Measurements from ENCODE around the gene MBIP. TPM values are rescaled to one million over a fixed set of nuclear protein-coding genes. Genes with fewer than 3 reads are reported as not detected.

Gene MBIP
- polyA plus RNA-seq, 2 of the 4 experiments (the other 2 are of a cell fraction): 17.0 to 33.1 TPM

GRCh38 chr14:36313898-36314297 is 6.5 kb downstream of the MBIP start (continued):
- TF ChIP-seq ATOH8 (CRISPR knock-in tag; IDR thresholded peaks at IDR 0.05; ENCODE audit: low read depth) (no peak), ZC3H11A (IDR thresholded peaks at IDR 0.05) (no peak), EHF (CRISPR knock-in tag; IDR thresholded peaks at IDR 0.05) (no peak), SMC3 (IDR thresholded peaks at IDR 0.05) (0 out of 3 replicates have a peak, but pooled peaks have one; percentile 10), ZNF302 (CRISPR knock-in tag; IDR thresholded peaks at IDR 0.05) (no peak), RAD21 (conservative IDR thresholded peaks at IDR 0.05 in 1 of 2, IDR thresholded peaks at IDR 0.05 in 1 of 2) (peak in 1 of 2 experiments; percentile 12; a peak in 1 of 5 replicates), TP53 (CRISPR knock-in tag; IDR thresholded peaks at IDR 0.05) (no peak), USF2 (IDR thresholded peaks at IDR 0.05) (no peak)

GRCh38 chr14:36313206-36313605 is 7.2 kb downstream of the MBIP start:
- ChIA-PET POLR2A (no interaction called here), CTCF (interaction anchor here (0.6 to 1.8 kb wide), 3 partner anchors 208 to 242 kb away, joined by 3 to 16 read pairs (median 3); no protein-coding TSS in a partner anchor)
- no peak for ATAC-seq
- H3K9me3 ChIP-seq: no peaks in the 10 kb centered on the region
- H3K4me1 ChIP-seq: peaks cover 11% of the 10 kb centered on the region
- no peak for FAIRE-seq
- DNase-seq (ENCODE audit: low read depth in 1 of 2, low spot score in 1 of 2): no peak
- no peak for TF ChIP-seq RFX5 (IDR thresholded peaks at IDR 0.05)
- no peak for TF ChIP-seq RNF2 (IDR thresholded peaks at IDR 0.05; ENCODE audit: borderline replicate concordance, low read depth)
- no peak for TF ChIP-seq MAX (IDR thresholded peaks at IDR 0.05)
- no peak for TF ChIP-seq HMGXB4 (CRISPR knock-in tag; IDR thresholded peaks at IDR 0.05; ENCODE audit: borderline replicate concordance)
- TF ChIP-seq E2F6 (IDR thresholded peaks at IDR 0.05; ENCODE audit: borderline replicate concordance, low read depth): no peak
- no peak for TF ChIP-seq RARB (CRISPR knock-in tag; IDR thresholded peaks at IDR 0.05)
- TF ChIP-seq CTCF (IDR thresholded peaks at IDR 0.05): no peak
- TF ChIP-seq SMC3 (IDR thresholded peaks at IDR 0.05): no peak
- no peak for TF ChIP-seq CBX8 (IDR thresholded peaks at IDR 0.05)
- no peak for TF ChIP-seq CHD2 (IDR thresholded peaks at IDR 0.05; ENCODE audit: low read length, partially characterized antibody)
- no peak for TF ChIP-seq MYC (IDR thresholded peaks at IDR 0.05; ENCODE audit: borderline replicate concordance, low read length)
- TF ChIP-seq CEBPB (IDR thresholded peaks at IDR 0.05): no peak
- TF ChIP-seq USF2 (IDR thresholded peaks at IDR 0.05): no peak
- TF ChIP-seq FOXS1 (CRISPR knock-in tag; IDR thresholded peaks at IDR 0.05): no peak
- no peak for TF ChIP-seq POLR2AphosphoS2 (conservative IDR thresholded peaks at IDR 0.05; ENCODE audit: low read length)
- TF ChIP-seq JUN (IDR thresholded peaks at IDR 0.05): no peak
- TF ChIP-seq HOXB13 (CRISPR knock-in tag; IDR thresholded peaks at IDR 0.05; ENCODE audit: low read depth): no peak
- WGBS (ENCODE audit: missing lambda C conversion rate): 89% methylated on average over 2 of the region's 2 CpGs
- no peak overlapping the region for H3K4me3 ChIP-seq
- no peak overlapping the region for H3K27ac ChIP-seq
- no peak overlapping the region for H3K4me2 ChIP-seq

All from A549 (cell line).